ENCODE measurements around the gene RARA.

The RARA gene

GRCh38 chr17:40331743-40332641 lies 23.0 kb downstream of the RARA start:
- Histone ChIP-seq H3K4me2 (ENCODE audit: insufficient read depth, low read length) (no peak overlapping the region), H3K4me1 (ENCODE audit: insufficient read depth, low read length) (peaks cover 9% of the 10 kb centered on the region), H3K36me3 (ENCODE audit: insufficient read depth, low read length) (peaks cover 8% of the 10 kb centered on the region; the same call in 1 of the 2 replicates), H2AFZ (ENCODE audit: low read depth, low read length) (no peak overlapping the region), H3K9ac (ENCODE audit: low read depth, low read length) (no peak overlapping the region), H3K27ac (ENCODE audit: low read length) (no peak overlapping the region), H3K9me3 (ENCODE audit: insufficient read depth, low read length, severe bottlenecking) (no peaks in the 10 kb centered on the region), H4K20me1 (ENCODE audit: insufficient read depth, low read length) (peaks cover 14% of the 10 kb centered on the region), H3K79me2 (ENCODE audit: insufficient read depth, low read length) (no peaks in the 10 kb centered on the region), H3K27me3 (ENCODE audit: insufficient read depth, low read length, poor library complexity) (no peaks in the 10 kb centered on the region), H3K4me3 (ENCODE audit: low read depth in 1 of 2, low read length in 2 of 2) (no peak overlapping the region)
- TF ChIP-seq, protein P1, sequence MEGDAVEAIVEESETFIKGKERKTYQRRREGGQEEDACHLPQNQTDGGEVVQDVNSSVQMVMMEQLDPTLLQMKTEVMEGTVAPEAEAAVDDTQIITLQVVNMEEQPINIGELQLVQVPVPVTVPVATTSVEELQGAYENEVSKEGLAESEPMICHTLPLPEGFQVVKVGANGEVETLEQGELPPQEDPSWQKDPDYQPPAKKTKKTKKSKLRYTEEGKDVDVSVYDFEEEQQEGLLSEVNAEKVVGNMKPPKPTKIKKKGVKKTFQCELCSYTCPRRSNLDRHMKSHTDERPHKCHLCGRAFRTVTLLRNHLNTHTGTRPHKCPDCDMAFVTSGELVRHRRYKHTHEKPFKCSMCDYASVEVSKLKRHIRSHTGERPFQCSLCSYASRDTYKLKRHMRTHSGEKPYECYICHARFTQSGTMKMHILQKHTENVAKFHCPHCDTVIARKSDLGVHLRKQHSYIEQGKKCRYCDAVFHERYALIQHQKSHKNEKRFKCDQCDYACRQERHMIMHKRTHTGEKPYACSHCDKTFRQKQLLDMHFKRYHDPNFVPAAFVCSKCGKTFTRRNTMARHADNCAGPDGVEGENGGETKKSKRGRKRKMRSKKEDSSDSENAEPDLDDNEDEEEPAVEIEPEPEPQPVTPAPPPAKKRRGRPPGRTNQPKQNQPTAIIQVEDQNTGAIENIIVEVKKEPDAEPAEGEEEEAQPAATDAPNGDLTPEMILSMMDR (IDR thresholded peaks at IDR 0.05; ENCODE audit: borderline replicate concordance, extremely low read depth, low read length, poor library complexity, severe bottlenecking), result no peak
- DNase-seq (no peak), ATAC-seq (ENCODE audit: insufficient read depth, low read depth) (no peak)

- no peaks in the 10 kb centered on the region for H3K9me3 ChIP-seq (ENCODE audit: insufficient read depth, low read length, severe bottlenecking)
- no peak overlapping the region for H3K27ac ChIP-seq (ENCODE audit: low read length)
- TF ChIP-seq, protein P1 (IDR thresholded peaks at IDR 0.05; ENCODE audit: borderline replicate concordance, extremely low read depth, low read length, poor library complexity, severe bottlenecking), result no peak
- no peak for TF ChIP-seq EZH2 (IDR thresholded peaks at IDR 0.05; ENCODE audit: borderline replicate concordance, low read depth, low read length, severe bottlenecking)
- H4K20me1 ChIP-seq (ENCODE audit: insufficient read depth, low read length), result peaks cover 4% of the 10 kb centered on the region
- no peak overlapping the region for H2AFZ ChIP-seq (ENCODE audit: low read depth, low read length)
- ATAC-seq (ENCODE audit: insufficient read depth, low read depth) (no peak), DNase-seq (no peak)
- H3K4me1 ChIP-seq (ENCODE audit: insufficient read depth, low read length), result peaks cover 17% of the 10 kb centered on the region
- peaks cover 8% of the 10 kb centered on the region; the same call in 1 of the 2 replicates for H3K36me3 ChIP-seq (ENCODE audit: insufficient read depth, low read length)
- H3K79me2 ChIP-seq (ENCODE audit: insufficient read depth, low read length), result no peaks in the 10 kb centered on the region
- H3K9ac ChIP-seq (ENCODE audit: low read depth, low read length), result no peak overlapping the region
- no peaks in the 10 kb centered on the region for H3K27me3 ChIP-seq (ENCODE audit: insufficient read depth, low read length, poor library complexity)
- H3K4me2 ChIP-seq (ENCODE audit: insufficient read depth, low read length), result no peak overlapping the region
- no peak overlapping the region for H3K4me3 ChIP-seq (ENCODE audit: low read depth in 1 of 2, low read length in 2 of 2)
Observed at GRCh38 chr17:40333781-40334448, 24.9 kb downstream of the RARA start.

- H3K9me3 ChIP-seq (ENCODE audit: insufficient read depth, low read length, severe bottlenecking), result no peaks in the 10 kb centered on the region
- no peak overlapping the region for H3K27ac ChIP-seq (ENCODE audit: low read length)
- H3K9ac ChIP-seq (ENCODE audit: low read depth, low read length), result no peak overlapping the region
- peaks cover 8% of the 10 kb centered on the region; the same call in 1 of the 2 replicates for H3K36me3 ChIP-seq (ENCODE audit: insufficient read depth, low read length)
- ATAC-seq (ENCODE audit: insufficient read depth, low read depth), result no peak
- no peak overlapping the region for H2AFZ ChIP-seq (ENCODE audit: low read depth, low read length)
- no peak overlapping the region for H3K4me3 ChIP-seq (ENCODE audit: low read depth in 1 of 2, low read length in 2 of 2)
- H4K20me1 ChIP-seq (ENCODE audit: insufficient read depth, low read length), result no peaks in the 10 kb centered on the region; the same call in none of the 2 replicates
- H3K27me3 ChIP-seq (ENCODE audit: insufficient read depth, low read length, poor library complexity), result no peaks in the 10 kb centered on the region
- H3K79me2 ChIP-seq (ENCODE audit: insufficient read depth, low read length), result no peaks in the 10 kb centered on the region
- H3K4me1 ChIP-seq (ENCODE audit: insufficient read depth, low read length), result peaks cover 10% of the 10 kb centered on the region
- TF ChIP-seq EZH2 (IDR thresholded peaks at IDR 0.05; ENCODE audit: borderline replicate concordance, low read depth, low read length, severe bottlenecking), result no peak
- TF ChIP-seq, protein P1 (IDR thresholded peaks at IDR 0.05; ENCODE audit: borderline replicate concordance, extremely low read depth, low read length, poor library complexity, severe bottlenecking), result no peak
- no peak for DNase-seq
- H3K4me2 ChIP-seq (ENCODE audit: insufficient read depth, low read length), result no peak overlapping the region
Observed at GRCh38 chr17:40335620-40336019, 26.6 kb downstream of the RARA start.
